GM21786 (cell line): ENCODE results near the gene BTG4.

ENCODE experiments used
- ATAC-seq: cut with Tn5 transposase; IDR thresholded peaks from one replicate; pipeline ENCODE4 v1.9.1; 2021; ENCODE audit not compliant: unreplicated experiment

BTG4 gene

GRCh38 chr11:111499483-111499882 lies 12.7 kb downstream of the BTG4 start:
- no peak for ATAC-seq

GRCh38 chr11:111494040-111494439 lies 18.1 kb downstream of the BTG4 start:
- ATAC-seq, result no peak

GRCh38 chr11:111490496-111490895 lies 21.7 kb downstream of the BTG4 start:
- no peak for ATAC-seq

- ATAC-seq, result no peak
These were observed 28.8 kb downstream of the BTG4 start for GRCh38 chr11:111483431-111483830.

- no peak for ATAC-seq
These were observed 32.5 kb downstream of the BTG4 start for GRCh38 chr11:111479666-111480065.

- no peak for ATAC-seq
These were observed 34.3 kb downstream of the BTG4 start for GRCh38 chr11:111477898-111478297.

GRCh38 chr11:111476956-111477355 lies 35.2 kb downstream of the BTG4 start:
- no peak for ATAC-seq

GRCh38 chr11:111476366-111476765 lies 35.8 kb downstream of the BTG4 start:
- ATAC-seq, result no peak

GRCh38 chr11:111474432-111474831 lies 37.8 kb downstream of the BTG4 start:
- ATAC-seq, result no peak

- ATAC-seq, result no peak
These were observed 40.0 kb downstream of the BTG4 start for GRCh38 chr11:111472228-111472627.

- ATAC-seq, result no peak
These were observed 43.0 kb downstream of the BTG4 start for GRCh38 chr11:111469200-111469599.

- ATAC-seq, result no peak
These were observed 45.6 kb downstream of the BTG4 start for GRCh38 chr11:111466615-111467014.

- ATAC-seq, result no peak
These were observed 46.8 kb downstream of the BTG4 start for GRCh38 chr11:111465400-111465799.

GRCh38 chr11:111463276-111463675 lies 48.9 kb downstream of the BTG4 start:
- ATAC-seq, result no peak

GRCh38 chr11:111462329-111462728 lies 49.9 kb downstream of the BTG4 start:
- no peak for ATAC-seq

- ATAC-seq, result no peak
These were observed 50.5 kb downstream of the BTG4 start for GRCh38 chr11:111461460-111462235.

GRCh38 chr11:111460856-111461255 lies 51.3 kb downstream of the BTG4 start:
- ATAC-seq, result no peak

GRCh38 chr11:111460340-111460739 lies 51.8 kb downstream of the BTG4 start:
- no peak for ATAC-seq

GRCh38 chr11:111459506-111460270 lies 52.5 kb downstream of the BTG4 start:
- ATAC-seq, result no peak

- ATAC-seq, result no peak
These were observed 54.3 kb downstream of the BTG4 start for GRCh38 chr11:111457731-111458368.

GRCh38 chr11:111456859-111457730 lies 55.1 kb downstream of the BTG4 start:
- no peak for ATAC-seq
